Keratinocyte (primary cell): Measurements from ENCODE around the gene ANAPC10. TPM values are rescaled to one million over a fixed set of nuclear protein-coding genes. Genes with fewer than 3 reads are reported as not detected.

ENCODE experiments used
- DNase-seq: peaks from one replicate; pipeline ENCODE4 v3.0.0-alpha.2; 2011; ENCODE audit warnings: low read depth, missing footprints, low spot score
- FAIRE-seq: peaks from 2 replicates; lab custom pipeline; 2011; peaks lifted over from hg19 to GRCh38; lab: Jason Lieb, UNC
- H2AFZ ChIP-seq: 2 replicates; pipeline ENCODE4 v1.6.0; 2012; ENCODE audit warnings: low read length, control low read depth, inconsistent platforms; ENCODE audit not compliant: control insufficient read depth
- H3K27ac ChIP-seq: 2 replicates; pipeline ENCODE4 v1.5.1; 2011; ENCODE audit warnings: low read length; ENCODE audit not compliant: control insufficient read depth, insufficient read depth
- H3K27me3 ChIP-seq: 3 replicates; pipeline ENCODE4 v1.6.0; 2011; ENCODE audit warnings: low read length; ENCODE audit not compliant: control insufficient read depth, insufficient read depth; ENCODE audit errors: extremely low read depth
- H3K36me3 ChIP-seq, 2 experiments: 2 replicates in 1 of 2; 3 replicates in 1 of 2; pipeline ENCODE4 v1.5.1; 2011; ENCODE audit warnings: low read length in 2 of 2, mild to moderate bottlenecking in 1 of 2; ENCODE audit not compliant: control insufficient read depth in 2 of 2, insufficient read depth in 2 of 2; ENCODE audit errors: extremely low read depth in 1 of 2
- H3K4me1 ChIP-seq: 3 replicates; pipeline ENCODE4 v1.5.1; 2011; ENCODE audit warnings: low read length; ENCODE audit not compliant: control insufficient read depth, insufficient read depth; ENCODE audit errors: extremely low read depth
- H3K4me2 ChIP-seq: 3 replicates; pipeline ENCODE4 v1.6.0; 2011; ENCODE audit warnings: low read depth, low read length; ENCODE audit not compliant: control insufficient read depth, insufficient read depth; ENCODE audit errors: extremely low read depth
- H3K4me3 ChIP-seq, 3 experiments: fragments of 200-600 bp in 1 of 3; sonication (generic) in 1 of 3; 2 replicates in 2 of 3; 3 replicates in 1 of 3; pipeline ENCODE4 v1.5.1; 2011 to 2016; ENCODE audit warnings: low read length in 3 of 3, mild to moderate bottlenecking in 3 of 3, control low read depth in 2 of 3, inconsistent platforms in 1 of 3, low read depth in 1 of 3, mixed read lengths in 1 of 3, mixed run types in 1 of 3, moderate library complexity in 1 of 3; ENCODE audit not compliant: control insufficient read depth in 2 of 3, insufficient read depth in 2 of 3; ENCODE audit errors: extremely low read depth in 1 of 3
- H3K79me2 ChIP-seq: 2 replicates; pipeline ENCODE4 v1.6.0; 2012; ENCODE audit warnings: low read length; ENCODE audit not compliant: control insufficient read depth, insufficient read depth
- H3K9ac ChIP-seq: 3 replicates; pipeline ENCODE4 v1.6.0; 2011; ENCODE audit warnings: low read length; ENCODE audit not compliant: control insufficient read depth, insufficient read depth; ENCODE audit errors: extremely low read depth
- H3K9me1 ChIP-seq: 3 replicates; pipeline ENCODE4 v1.6.0; 2011; ENCODE audit warnings: low read length; ENCODE audit not compliant: control insufficient read depth, insufficient read depth; ENCODE audit errors: extremely low read depth
- H3K9me3 ChIP-seq: 2 replicates; pipeline ENCODE4 v1.5.1; 2012; ENCODE audit warnings: low read depth, low read length; ENCODE audit not compliant: control insufficient read depth
- H4K20me1 ChIP-seq: 3 replicates; pipeline ENCODE4 v1.6.0; 2011; ENCODE audit warnings: low read length; ENCODE audit not compliant: control insufficient read depth, insufficient read depth; ENCODE audit errors: extremely low read depth
- EZH2 ChIP-seq: IDR thresholded peaks from one replicate; pipeline ENCODE4 v1.6.1; 2012; ENCODE audit warnings: inconsistent platforms, mild to moderate bottlenecking, low read length, moderate library complexity
- dilution Hi-C: fragments of 300-500 bp; cut with MboI; formaldehyde crosslinking; loops from one replicate; pipeline ENCODE4 v1.7.0; 2020; ENCODE audit warnings: low sequenced_read_pairs; ENCODE audit not compliant: extremely low pct_ligation_motif_present
- polyA plus RNA-seq, 5 experiments: library from polyadenylated mRNA; depleted of rRNA in 3 of 5; stranded (reverse) in 3 of 5; stranded (forward) in 1 of 5; unstranded in 1 of 5; fragments of >200 nt; gene quantifications; 1 replicate in 1 of 5; 2 replicates in 3 of 5; 3 replicates in 1 of 5; pipeline versions ENCODE4 v1.2.1 to v1.2.3, GENCODE V29; 2011 to 2012; ENCODE audit warnings: missing spikeins in 2 of 5, low read depth in 1 of 5, low replicate concordance in 1 of 5
- TF ChIP-seq, protein P1 (sequence below), 3 experiments: IDR thresholded peaks in 1 of 3; conservative IDR thresholded peaks in 1 of 3; optimal IDR thresholded peaks in 1 of 3; 2 replicates in 2 of 3; 3 replicates in 1 of 3; pipeline versions ENCODE3 to v1.5.1; 2011; ENCODE audit warnings: low read length in 3 of 3, mild to moderate bottlenecking in 3 of 3, moderate library complexity in 2 of 3, control low read depth in 1 of 3, inconsistent platforms in 1 of 3; ENCODE audit not compliant: insufficient read depth in 2 of 3; ENCODE audit errors: extremely low read depth in 1 of 3

ANAPC10 gene
- polyA plus RNA-seq, 1 donor (not counting 4 experiments of a cell fraction or from before 2014, with no cell fraction given): 34.3 TPM

DNA sequence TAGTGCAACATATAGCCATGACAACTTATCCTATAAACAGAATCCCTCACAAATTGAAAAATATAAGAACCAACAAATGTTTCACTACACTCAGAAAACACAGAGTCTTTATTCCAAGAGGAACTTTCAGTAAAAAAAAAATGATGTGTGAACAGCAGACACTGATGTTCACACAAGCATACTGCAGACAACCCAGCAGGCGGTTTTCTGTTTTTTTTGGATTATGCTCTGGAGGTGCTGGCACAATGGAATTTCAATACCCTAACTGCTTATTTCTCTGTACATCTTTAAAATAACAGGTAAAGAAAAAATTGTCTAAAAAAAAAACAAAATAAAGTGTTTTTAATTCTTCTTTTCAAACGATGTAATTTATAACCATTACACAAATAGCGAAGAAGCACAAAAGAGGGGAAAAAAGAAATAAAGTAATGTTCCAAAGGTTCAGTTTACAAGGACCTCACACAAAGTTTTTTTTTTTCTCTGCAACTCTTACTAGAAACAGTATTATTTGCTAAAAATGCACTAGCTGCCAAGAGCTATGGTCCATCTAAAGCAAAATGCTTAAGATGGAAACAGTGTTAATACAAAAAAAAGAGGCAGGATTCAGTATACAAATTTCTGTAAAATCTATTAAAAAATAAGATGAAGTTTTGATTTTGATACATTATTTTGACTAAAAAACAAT lies 55.3 kb downstream of the ANAPC10 start:
- Histone ChIP-seq H3K79me2 (peaks cover 4% of the 10 kb centered on the region), H3K9ac (no peak overlapping the region), H3K4me2 (no peak overlapping the region), H3K4me3 (no peak overlapping the region), H3K27me3 (no peaks in the 10 kb centered on the region), H4K20me1 (no peaks in the 10 kb centered on the region), H2AFZ (no peak overlapping the region), H3K4me1 (no peaks in the 10 kb centered on the region), H3K36me3 (no peaks in the 10 kb centered on the region), H3K9me1 (no peaks in the 10 kb centered on the region), H3K9me3 (no peaks in the 10 kb centered on the region), H3K27ac (no peak overlapping the region)
- FAIRE-seq (no peak), DNase-seq (no peak)
- dilution Hi-C loops: no loop called here
- no peak for TF ChIP-seq EZH2
- TF ChIP-seq, protein P1, sequence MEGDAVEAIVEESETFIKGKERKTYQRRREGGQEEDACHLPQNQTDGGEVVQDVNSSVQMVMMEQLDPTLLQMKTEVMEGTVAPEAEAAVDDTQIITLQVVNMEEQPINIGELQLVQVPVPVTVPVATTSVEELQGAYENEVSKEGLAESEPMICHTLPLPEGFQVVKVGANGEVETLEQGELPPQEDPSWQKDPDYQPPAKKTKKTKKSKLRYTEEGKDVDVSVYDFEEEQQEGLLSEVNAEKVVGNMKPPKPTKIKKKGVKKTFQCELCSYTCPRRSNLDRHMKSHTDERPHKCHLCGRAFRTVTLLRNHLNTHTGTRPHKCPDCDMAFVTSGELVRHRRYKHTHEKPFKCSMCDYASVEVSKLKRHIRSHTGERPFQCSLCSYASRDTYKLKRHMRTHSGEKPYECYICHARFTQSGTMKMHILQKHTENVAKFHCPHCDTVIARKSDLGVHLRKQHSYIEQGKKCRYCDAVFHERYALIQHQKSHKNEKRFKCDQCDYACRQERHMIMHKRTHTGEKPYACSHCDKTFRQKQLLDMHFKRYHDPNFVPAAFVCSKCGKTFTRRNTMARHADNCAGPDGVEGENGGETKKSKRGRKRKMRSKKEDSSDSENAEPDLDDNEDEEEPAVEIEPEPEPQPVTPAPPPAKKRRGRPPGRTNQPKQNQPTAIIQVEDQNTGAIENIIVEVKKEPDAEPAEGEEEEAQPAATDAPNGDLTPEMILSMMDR (optimal IDR thresholded peaks at IDR 0.05 in 1 of 3, IDR thresholded peaks at IDR 0.05 in 1 of 3, conservative IDR thresholded peaks at IDR 0.05 in 1 of 3; ENCODE audit: extremely low read depth in 1 of 3, insufficient read depth in 2 of 3, low read length in 3 of 3): no peak

GRCh38 chr4:145041378-145041777 lies 56.6 kb downstream of the ANAPC10 start:
- dilution Hi-C loops: no loop called here
- FAIRE-seq (no peak), DNase-seq (no peak)
- H3K4me1 ChIP-seq: no peaks in the 10 kb centered on the region
- TF ChIP-seq, protein P1 (optimal IDR thresholded peaks at IDR 0.05 in 1 of 3, IDR thresholded peaks at IDR 0.05 in 1 of 3, conservative IDR thresholded peaks at IDR 0.05 in 1 of 3; ENCODE audit: extremely low read depth in 1 of 3, insufficient read depth in 2 of 3, low read length in 3 of 3): no peak
- TF ChIP-seq EZH2: no peak
- H3K9me3 ChIP-seq: no peaks in the 10 kb centered on the region
- H4K20me1 ChIP-seq: no peaks in the 10 kb centered on the region
- no peaks in the 10 kb centered on the region for H3K9me1 ChIP-seq
- peaks cover 2% of the 10 kb centered on the region for H3K79me2 ChIP-seq
- no peak overlapping the region for H3K4me3 ChIP-seq
- H3K4me2 ChIP-seq: no peak overlapping the region
- no peaks in the 10 kb centered on the region for H3K27me3 ChIP-seq
- H3K36me3 ChIP-seq: no peaks in the 10 kb centered on the region
- no peak overlapping the region for H3K9ac ChIP-seq
- H3K27ac ChIP-seq: no peak overlapping the region
- no peak overlapping the region for H2AFZ ChIP-seq
